COR-L47 (cell line): ENCODE measurements around the gene COA8.

Experiments
- DNase-seq: peaks from one replicate; lab custom pipeline; 2025; lab: John Stamatoyannopoulos, UW

The COA8 gene

GRCh38 chr14:103623883-103624482 lies 61.2 kb downstream of the COA8 start:
- no peak for DNase-seq

DNA sequence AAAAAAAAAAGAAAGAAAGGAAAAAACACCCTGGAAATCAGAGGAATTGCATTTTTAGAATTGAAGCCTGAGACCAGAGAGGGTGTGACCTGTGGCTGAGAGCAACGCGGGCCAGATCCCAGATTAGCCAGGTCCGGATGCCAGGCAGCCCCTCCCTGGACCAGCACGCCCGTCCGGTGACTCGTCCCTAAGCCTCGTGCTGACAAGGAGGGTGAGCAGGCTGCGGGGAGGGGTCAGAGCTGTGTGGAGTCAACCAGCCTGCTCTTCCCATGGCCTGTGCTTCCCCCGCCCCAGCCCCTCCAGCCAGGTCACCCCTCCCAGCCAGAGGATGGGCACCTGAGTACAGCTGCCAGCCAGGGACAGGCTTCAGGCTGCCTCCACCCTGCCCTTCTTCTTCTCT lies 62.1 kb downstream of the COA8 start:
- no peak for DNase-seq

- no peak for DNase-seq
Observed at GRCh38 chr14:103625356-103626095, 62.8 kb downstream of the COA8 start.

DNA sequence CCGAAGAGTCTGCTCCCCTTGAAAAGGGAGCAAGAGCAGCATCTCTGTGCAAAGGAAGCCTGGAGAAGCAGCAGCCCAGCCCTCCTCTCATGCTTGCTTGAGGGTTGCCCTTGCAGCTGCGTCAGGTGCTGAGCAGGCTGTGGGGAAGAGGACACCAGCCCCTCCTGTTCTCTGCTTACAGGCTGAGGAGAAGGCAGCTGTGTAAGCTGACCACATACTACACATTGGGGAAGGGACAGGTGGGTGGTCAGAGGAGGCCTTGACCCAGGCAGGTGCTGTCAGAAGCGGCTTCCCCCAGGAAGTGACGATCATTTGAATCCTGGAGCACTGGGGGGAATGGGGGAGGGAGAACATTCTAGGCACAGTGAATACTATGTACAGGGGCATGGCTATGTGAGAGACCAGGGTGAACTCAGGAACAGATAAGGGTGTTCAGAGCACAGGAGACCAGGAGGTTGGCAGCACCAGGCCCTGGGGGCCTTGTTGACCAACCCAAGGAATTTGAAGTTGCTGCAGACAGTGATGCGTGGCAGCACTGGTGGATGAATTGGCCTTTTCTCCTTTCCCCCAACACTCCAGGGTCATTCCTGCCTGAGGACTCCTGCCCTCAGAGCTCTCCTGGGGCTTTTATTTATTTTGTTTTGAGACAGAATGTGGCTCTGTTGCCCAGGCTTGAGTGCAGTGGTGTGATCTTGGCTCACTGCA lies 63.5 kb downstream of the COA8 start:
- peak; percentile 38 for DNase-seq

- no peak for DNase-seq
Observed at GRCh38 chr14:103627073-103628025, 64.6 kb downstream of the COA8 start.

DNA sequence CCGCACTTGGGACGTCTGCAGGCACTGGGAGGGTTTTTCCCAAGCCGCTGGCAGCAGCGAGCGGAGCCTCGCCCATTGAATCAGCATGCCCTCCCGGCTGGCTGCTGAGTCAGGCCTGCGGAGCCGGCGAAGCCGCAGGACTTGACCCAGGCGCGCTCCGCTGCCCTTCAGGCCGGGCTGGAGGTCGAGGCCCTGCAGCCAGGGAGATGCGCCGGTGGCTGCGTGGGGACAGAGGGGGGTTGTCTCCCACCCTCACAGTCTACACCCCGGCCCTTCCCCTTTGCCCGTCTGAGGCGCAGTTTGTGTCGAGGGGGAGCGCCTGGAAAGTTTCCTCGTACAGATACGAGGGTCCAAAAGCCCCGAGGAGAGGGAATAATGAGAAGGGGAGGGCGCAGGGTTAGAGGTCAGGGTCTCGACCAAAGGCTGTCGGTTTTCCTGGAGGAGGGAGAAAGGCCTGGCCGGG lies 65.5 kb downstream of the COA8 start:
- no peak for DNase-seq

GRCh38 chr14:103628684-103629502 lies 66.1 kb downstream of the COA8 start, which contains the start of gene KLC1:
Gene KLC1, plus strand, starts transcription at chr14:103629211. Its CDS starts 25,354 bp downstream, at chr14:103654565.
- peak; percentile 66 for DNase-seq

DNA sequence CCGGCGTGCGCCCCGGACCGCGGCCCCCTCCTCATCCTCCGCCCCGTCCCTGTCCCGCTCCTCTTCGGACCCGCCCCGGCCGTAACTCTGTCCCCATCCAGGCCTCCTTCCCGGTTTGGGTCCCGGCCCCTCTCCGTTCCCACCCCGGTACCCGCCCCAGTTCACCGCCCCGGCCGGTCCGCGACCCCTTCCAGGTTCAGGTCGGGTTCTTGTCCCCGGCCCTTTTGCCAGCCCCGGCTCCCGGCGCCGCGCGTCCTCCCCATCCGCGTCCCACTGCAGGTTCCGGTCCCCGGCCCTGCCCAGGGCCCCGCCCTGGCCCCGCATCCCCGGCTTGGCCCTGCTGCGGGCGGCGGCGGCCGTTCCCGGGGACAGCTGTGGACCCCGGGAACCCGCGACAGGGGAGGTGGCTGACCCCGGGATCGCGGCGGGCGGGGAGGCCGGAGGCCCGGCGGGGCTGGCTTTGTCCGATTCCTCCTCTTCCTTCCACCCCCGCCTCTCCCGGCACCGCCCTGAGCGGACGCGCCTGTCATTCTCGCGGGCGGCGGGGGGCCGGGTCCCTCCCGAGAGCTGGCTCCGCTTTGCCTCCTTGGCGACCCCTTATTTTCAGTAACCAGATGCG lies 66.9 kb downstream of the COA8 start:
- DNase-seq, result peak; percentile 58

GRCh38 chr14:103630364-103631108 lies 67.8 kb downstream of the COA8 start:
- DNase-seq, result no peak

GRCh38 chr14:103633391-103633790 lies 70.6 kb downstream of the COA8 start:
- no peak for DNase-seq

GRCh38 chr14:103634156-103634555 lies 71.4 kb downstream of the COA8 start:
- DNase-seq, result no peak

DNA sequence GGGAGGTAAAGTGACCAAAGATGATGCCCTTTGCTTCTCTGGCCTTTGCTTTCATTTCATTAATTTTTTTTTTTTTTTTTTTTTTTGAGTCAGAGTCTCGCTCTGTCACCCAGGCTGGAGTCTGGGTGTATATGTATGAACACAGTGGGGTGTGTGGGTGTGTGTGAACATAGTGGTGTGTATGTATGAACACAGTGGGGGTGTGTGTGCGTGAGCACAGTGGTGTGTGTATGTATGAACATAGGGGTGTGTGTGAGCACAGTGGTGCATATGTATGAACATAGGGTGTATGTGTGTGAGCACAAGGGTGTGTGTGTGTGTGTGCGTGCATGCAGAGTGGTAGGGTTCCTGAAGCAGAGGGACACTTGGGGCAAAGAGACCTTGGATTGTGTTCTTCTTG lies 75.8 kb downstream of the COA8 start:
- DNase-seq, result no peak
